ENCODE measurements around the gene C14orf180. TPM values are rescaled to one million over a fixed set of nuclear protein-coding genes. Genes with fewer than 3 reads are reported as not detected.

Gene C14orf180
- polyA plus RNA-seq, 3 donors = not detected

- no peaks in the 10 kb centered on the region for H3K27me3 ChIP-seq (ENCODE audit: control insufficient read depth in 2 of 2, insufficient read depth in 2 of 2, low read length in 2 of 2)
- no peaks in the 10 kb centered on the region for H3K4me1 ChIP-seq (ENCODE audit: control insufficient read depth in 1 of 2, insufficient read depth in 2 of 2, low read length in 2 of 2)
- no peak for DNase-seq
- H3K4me3 ChIP-seq (replicated peaks in 1 of 3; ENCODE audit: low read depth in 2 of 3, low read length in 3 of 3) = no peak overlapping the region
- Mint-ChIP-seq H3K27me3 (ENCODE audit: low read depth in 3 of 3) (peaks cover under 1 to 2% (median 1%) of the 10 kb centered on the region in 3 donors), H3K9me3 (no peaks in the 10 kb centered on the region), H3K27ac (no peak overlapping the region), H3K4me1 (no peaks in the 10 kb centered on the region), H3K36me3 (no peaks in the 10 kb centered on the region), H3K4me3 (no peak overlapping the region)
- 92% methylated on average over 7 of the region's 11 CpGs for WGBS (ENCODE audit: insufficient coverage)
- no peak for TF ChIP-seq CTCF (IDR thresholded peaks at IDR 0.05)
- H3K4me2 ChIP-seq (replicated peaks; ENCODE audit: extremely low read depth, low read length, poor library complexity, severe bottlenecking) = no peak overlapping the region
- no peak overlapping the region for H2AFZ ChIP-seq (ENCODE audit: insufficient read depth, low read depth, low read length, poor library complexity, severe bottlenecking)
- H4K20me1 ChIP-seq (ENCODE audit: insufficient read depth, low read length) = no peaks in the 10 kb centered on the region
- H3K36me3 ChIP-seq (replicated peaks in 1 of 2; ENCODE audit: control insufficient read depth in 1 of 2, insufficient read depth in 2 of 2, low read length in 2 of 2) = no peaks in the 10 kb centered on the region
- H3K9ac ChIP-seq (ENCODE audit: insufficient read depth, low read length, poor library complexity, severe bottlenecking) = no peak overlapping the region
- H3K79me2 ChIP-seq (ENCODE audit: insufficient read depth, low read length) = no peaks in the 10 kb centered on the region
- no peaks in the 10 kb centered on the region for H3K9me3 ChIP-seq (replicated peaks in 1 of 2; ENCODE audit: control insufficient read depth in 1 of 2, insufficient read depth in 1 of 2, low read length in 2 of 2)
- intact Hi-C loops (cut with micrococcal nuclease) = no loop called here
- no peak overlapping the region for H3K27ac ChIP-seq (ENCODE audit: low read depth in 1 of 2, low read length in 2 of 2)
These were observed 23.9 kb upstream of the C14orf180 start for GRCh38 chr14:104555430-104556255.

- 85% methylated on average over 7 of the region's 13 CpGs for WGBS (ENCODE audit: insufficient coverage)
- no peak overlapping the region for H3K9ac ChIP-seq (ENCODE audit: insufficient read depth, low read length, poor library complexity, severe bottlenecking)
- no peak for DNase-seq
These were observed 23.1 kb upstream of the C14orf180 start for GRCh38 chr14:104556256-104557021.

More at GRCh38 chr14:104556256-104557021, 23.1 kb upstream of the C14orf180 start:
- TF ChIP-seq CTCF (IDR thresholded peaks at IDR 0.05) = no peak
- Histone ChIP-seq H3K27ac (ENCODE audit: low read depth in 1 of 2, low read length in 2 of 2) (no peak overlapping the region), H3K27me3 (ENCODE audit: control insufficient read depth in 2 of 2, insufficient read depth in 2 of 2, low read length in 2 of 2) (no peaks in the 10 kb centered on the region), H4K20me1 (ENCODE audit: insufficient read depth, low read length) (no peaks in the 10 kb centered on the region), H2AFZ (ENCODE audit: insufficient read depth, low read depth, low read length, poor library complexity, severe bottlenecking) (no peak overlapping the region), H3K9me3 (replicated peaks in 1 of 2; ENCODE audit: control insufficient read depth in 1 of 2, insufficient read depth in 1 of 2, low read length in 2 of 2) (no peaks in the 10 kb centered on the region), H3K79me2 (ENCODE audit: insufficient read depth, low read length) (no peaks in the 10 kb centered on the region), H3K4me2 (replicated peaks; ENCODE audit: extremely low read depth, low read length, poor library complexity, severe bottlenecking) (no peak overlapping the region), H3K4me3 (replicated peaks in 1 of 3; ENCODE audit: low read depth in 2 of 3, low read length in 3 of 3) (no peak overlapping the region), H3K36me3 (replicated peaks in 1 of 2; ENCODE audit: control insufficient read depth in 1 of 2, insufficient read depth in 2 of 2, low read length in 2 of 2) (no peaks in the 10 kb centered on the region), H3K4me1 (ENCODE audit: control insufficient read depth in 1 of 2, insufficient read depth in 2 of 2, low read length in 2 of 2) (no peaks in the 10 kb centered on the region)
- Mint-ChIP-seq H3K4me1 (no peaks in the 10 kb centered on the region), H3K27ac (no peak overlapping the region), H3K27me3 (ENCODE audit: low read depth in 3 of 3) (peaks cover 2% of the 10 kb centered on the region in 3 donors), H3K36me3 (no peaks in the 10 kb centered on the region), H3K4me3 (no peak overlapping the region), H3K9me3 (no peaks in the 10 kb centered on the region)
- intact Hi-C loops (cut with micrococcal nuclease) = no loop called here

Data from CD14-positive monocyte (primary cell).